OCI-LY7 (cell line): ENCODE results near the gene SLC8B1. TPM values are rescaled to one million over a fixed set of nuclear protein-coding genes. Genes with fewer than 3 reads are reported as not detected.

Experiments used
- BruUV-seq: library from RNA; stranded (reverse); fragments of 400-500 nt; replicated peaks from 2 replicates; lab custom pipeline; 2021; lab: Mats Ljungman, UMichigan
- CTCF ChIA-PET: fragments of 300-600 bp; sonication (Branson Sonifier 250); formaldehyde crosslinking; loops from one replicate; lab custom pipeline; 2022; ENCODE audit warnings: antibody characterized with exemption; ENCODE audit not compliant: unreplicated experiment; lab: Charles Lee
- POLR2A ChIA-PET: fragments of 300-600 bp; sonication (Branson Sonifier 250); formaldehyde crosslinking; loops from one replicate; lab custom pipeline; 2022; ENCODE audit warnings: antibody characterized with exemption; lab: Charles Lee
- DNase-seq: peaks from one replicate; pipeline ENCODE4 v3.0.0-alpha.2; 2015; ENCODE audit warnings: low spot score
- H2AFZ ChIP-seq: fragments of 200-600 bp; sonication (generic), shearing (Covaris generic); 2 replicates; pipeline ENCODE4 v1.6.1; 2014; ENCODE audit warnings: mild to moderate bottlenecking, antibody characterized with exemption, low read length, moderate library complexity
- H3K27ac ChIP-seq: fragments of 200-600 bp; sonication (generic); 2 replicates; pipeline ENCODE4 v1.5.1; 2014; ENCODE audit warnings: mixed run types, low read depth, mild to moderate bottlenecking, moderate library complexity, low read length, inconsistent platforms; ENCODE audit not compliant: poor library complexity, severe bottlenecking
- H3K36me3 ChIP-seq: fragments of 200-600 bp; sonication (generic); 2 replicates; pipeline ENCODE4 v1.6.1; 2014; ENCODE audit warnings: mild to moderate bottlenecking, antibody characterized with exemption, low read length, moderate library complexity, mixed read lengths; ENCODE audit not compliant: insufficient read depth
- H3K4me1 ChIP-seq: fragments of 200-600 bp; sonication (generic); 2 replicates; pipeline ENCODE4 v1.5.1; 2014; ENCODE audit warnings: mild to moderate bottlenecking, low read length; ENCODE audit not compliant: insufficient read depth, poor library complexity, severe bottlenecking
- H3K4me2 ChIP-seq: fragments of 200-600 bp; sonication (generic); 2 replicates; pipeline ENCODE4 v1.6.1; 2014; ENCODE audit warnings: mild to moderate bottlenecking, low read length
- H3K4me3 ChIP-seq: fragments of 200-600 bp; sonication (generic); 2 replicates; pipeline ENCODE4 v1.5.1; 2014; ENCODE audit warnings: mild to moderate bottlenecking, low read depth, low read length; ENCODE audit not compliant: poor library complexity, severe bottlenecking
- H3K79me2 ChIP-seq: fragments of 200-600 bp; sonication (generic); 2 replicates; pipeline ENCODE4 v1.6.1; 2016; ENCODE audit warnings: low read depth, mild to moderate bottlenecking, low read length, moderate library complexity, mixed read lengths; ENCODE audit not compliant: insufficient read depth
- H3K9me2 ChIP-seq: fragments of 200-600 bp; sonication (generic); 2 replicates; pipeline ENCODE4 v1.6.1; 2016; ENCODE audit warnings: mild to moderate bottlenecking, low read length, mixed read lengths; ENCODE audit not compliant: insufficient read depth
- H3K9me3 ChIP-seq: fragments of 200-600 bp; sonication (generic); 2 replicates; pipeline ENCODE4 v1.6.1; 2014; ENCODE audit warnings: mild to moderate bottlenecking, mixed run types, low read length, mixed read lengths
- H4K20me1 ChIP-seq: fragments of 200-600 bp; sonication (generic); 2 replicates; pipeline ENCODE4 v1.6.1; 2014; ENCODE audit warnings: mild to moderate bottlenecking, antibody characterized with exemption, low read length, moderate library complexity, mixed read lengths; ENCODE audit not compliant: insufficient read depth
- EZH2phosphoT487 ChIP-seq: fragments of 200-600 bp; sonication (generic); IDR thresholded peaks from 2 replicates; pipeline ENCODE4 v1.6.1; 2018; ENCODE audit warnings: low read depth, borderline replicate concordance, mild to moderate bottlenecking, mixed run types, antibody characterized with exemption, low read length, moderate library complexity, mixed read lengths
- intact Hi-C: fragments of 100-400 bp; cut with micrococcal nuclease; formaldehyde crosslinking; loops from one replicate; pipeline ENCODE4 v1.10.0; 2022; ENCODE audit not compliant: unreplicated experiment
- total RNA-seq, 2 experiments: library from RNA; depleted of rRNA in 1 of 2; stranded (reverse); fragments of >200 nt in 1 of 2; shearing (Covaris generic) in 1 of 2; gene quantifications; 2 replicates each; pipeline ENCODE4 v1.2.3, GENCODE V29; 2014 to 2022
- TF ChIP-seq, protein P1 (sequence below): fragments of 200-600 bp; sonication (generic); conservative IDR thresholded peaks from 2 replicates; pipeline ENCODE4 v1.5.1; 2014; ENCODE audit warnings: mild to moderate bottlenecking, antibody characterized with exemption, low read length, moderate library complexity, mixed read lengths

SLC8B1 gene
- total RNA-seq, 2 experiments from 2014 or later = 47.1 to 57.2 TPM

DNA sequence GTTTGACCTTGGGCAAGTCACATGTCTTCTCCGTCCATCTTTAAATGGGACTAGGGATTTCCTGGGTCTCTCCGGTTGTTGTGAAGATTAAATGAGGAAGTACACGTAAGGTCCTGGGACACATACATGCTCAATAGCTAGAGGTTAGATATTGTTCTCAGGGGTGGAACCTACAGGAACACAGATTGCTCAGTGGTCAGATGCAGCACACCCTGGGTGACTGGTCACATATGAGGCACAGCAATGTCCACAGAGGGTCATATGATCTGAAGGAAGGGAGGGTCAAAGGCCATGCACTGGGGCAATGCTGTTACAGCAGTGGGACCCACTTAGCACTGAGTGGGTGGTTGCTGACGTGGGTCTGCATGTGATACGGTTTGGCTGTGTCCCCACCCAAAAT is 11.4 kb upstream of the SLC8B1 start:
- intact Hi-C loops = no loop called here
- Histone ChIP-seq H3K79me2 (no peaks in the 10 kb centered on the region), H4K20me1 (no peaks in the 10 kb centered on the region), H3K27ac (no peak overlapping the region), H3K36me3 (no peaks in the 10 kb centered on the region), H3K4me3 (no peak overlapping the region), H3K4me1 (no peaks in the 10 kb centered on the region), H3K9me2 (no peaks in the 10 kb centered on the region), H3K4me2 (no peak overlapping the region), H3K9me3 (no peaks in the 10 kb centered on the region), H2AFZ (no peak overlapping the region)
- ChIA-PET POLR2A (interaction anchor here (0.6 to 2.2 kb wide), 4 partner anchors 10 to 17 kb away, joined by 3 to 6 read pairs (median 5); partner anchors contain the start of gene SLC8B1), CTCF (no interaction called here)
- BruUV-seq = no TSS peak
- DNase-seq = no peak
- TF ChIP-seq, protein P1, sequence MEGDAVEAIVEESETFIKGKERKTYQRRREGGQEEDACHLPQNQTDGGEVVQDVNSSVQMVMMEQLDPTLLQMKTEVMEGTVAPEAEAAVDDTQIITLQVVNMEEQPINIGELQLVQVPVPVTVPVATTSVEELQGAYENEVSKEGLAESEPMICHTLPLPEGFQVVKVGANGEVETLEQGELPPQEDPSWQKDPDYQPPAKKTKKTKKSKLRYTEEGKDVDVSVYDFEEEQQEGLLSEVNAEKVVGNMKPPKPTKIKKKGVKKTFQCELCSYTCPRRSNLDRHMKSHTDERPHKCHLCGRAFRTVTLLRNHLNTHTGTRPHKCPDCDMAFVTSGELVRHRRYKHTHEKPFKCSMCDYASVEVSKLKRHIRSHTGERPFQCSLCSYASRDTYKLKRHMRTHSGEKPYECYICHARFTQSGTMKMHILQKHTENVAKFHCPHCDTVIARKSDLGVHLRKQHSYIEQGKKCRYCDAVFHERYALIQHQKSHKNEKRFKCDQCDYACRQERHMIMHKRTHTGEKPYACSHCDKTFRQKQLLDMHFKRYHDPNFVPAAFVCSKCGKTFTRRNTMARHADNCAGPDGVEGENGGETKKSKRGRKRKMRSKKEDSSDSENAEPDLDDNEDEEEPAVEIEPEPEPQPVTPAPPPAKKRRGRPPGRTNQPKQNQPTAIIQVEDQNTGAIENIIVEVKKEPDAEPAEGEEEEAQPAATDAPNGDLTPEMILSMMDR = no peak
- TF ChIP-seq EZH2phosphoT487 = no peak

DNA sequence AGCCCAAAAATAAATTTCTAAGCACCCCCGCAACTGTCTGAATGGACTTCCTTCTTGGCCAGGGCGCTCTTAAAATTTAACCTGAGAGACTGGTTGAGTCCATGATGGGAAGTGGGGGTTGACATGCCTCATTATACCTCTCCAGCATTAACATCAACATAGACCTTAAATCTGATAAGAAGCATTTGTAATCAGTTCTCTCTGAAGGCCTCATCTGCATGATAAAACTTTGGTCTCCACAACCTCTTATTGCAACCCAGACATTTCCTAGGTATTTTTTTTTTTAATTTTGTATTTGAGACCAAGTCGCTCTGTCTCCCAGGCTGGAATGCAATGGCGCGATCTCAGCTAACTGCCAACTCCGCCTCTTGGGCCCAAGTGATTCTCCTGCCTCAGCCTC is 10.4 kb upstream of the SLC8B1 start:
- no peak overlapping the region for H2AFZ ChIP-seq
- ChIA-PET POLR2A (interaction anchor here (0.7 to 1.6 kb wide), 2 partner anchors 13 to 590 kb away, joined by 3 to 5 read pairs; no protein-coding TSS in a partner anchor), CTCF (no interaction called here)
- H3K4me1 ChIP-seq = no peaks in the 10 kb centered on the region
- no peaks in the 10 kb centered on the region for H3K9me3 ChIP-seq
- H3K4me3 ChIP-seq = no peak overlapping the region
- TF ChIP-seq, protein P1 = no peak
- no peak for TF ChIP-seq EZH2phosphoT487
- no peaks in the 10 kb centered on the region for H4K20me1 ChIP-seq
- no TSS peak for BruUV-seq
- DNase-seq = no peak
- H3K27ac ChIP-seq = no peak overlapping the region
- H3K9me2 ChIP-seq = no peaks in the 10 kb centered on the region
- H3K79me2 ChIP-seq = no peaks in the 10 kb centered on the region
- intact Hi-C loops = no loop called here
- no peaks in the 10 kb centered on the region for H3K36me3 ChIP-seq
- no peak overlapping the region for H3K4me2 ChIP-seq

DNA sequence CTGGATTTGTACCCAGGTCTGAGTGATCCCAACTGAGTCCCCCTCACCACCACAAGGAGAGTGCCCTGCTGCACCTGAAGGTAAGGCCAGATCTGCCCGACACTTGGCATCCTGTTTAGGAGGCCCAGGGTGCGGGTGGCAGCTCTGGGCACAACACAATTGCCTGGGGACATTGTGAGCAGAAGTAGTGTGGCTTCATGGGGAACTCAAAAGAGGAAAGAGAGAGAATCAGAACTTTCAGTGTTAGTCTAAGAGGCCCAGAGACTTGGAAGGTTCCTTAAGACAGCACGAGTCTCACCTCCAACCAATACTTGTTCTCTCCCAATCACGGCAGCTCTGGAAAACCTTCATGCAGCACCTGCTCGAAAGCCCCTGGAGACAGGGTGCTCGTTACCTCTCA is 6.6 kb upstream of the SLC8B1 start:
- CTCF ChIA-PET = no interaction called here
- H2AFZ ChIP-seq = no peak overlapping the region
- intact Hi-C loops = no loop called here

More for the DNA sequence above, 6.6 kb upstream of the SLC8B1 start:
- TF ChIP-seq, protein P1 = no peak
- TF ChIP-seq EZH2phosphoT487 = no peak
- H3K4me2 ChIP-seq = no peak overlapping the region
- no peaks in the 10 kb centered on the region for H3K9me2 ChIP-seq
- H4K20me1 ChIP-seq = no peaks in the 10 kb centered on the region
- H3K4me3 ChIP-seq = no peak overlapping the region
- no peaks in the 10 kb centered on the region for H3K4me1 ChIP-seq
- no peak for DNase-seq
- POLR2A ChIA-PET = no interaction called here
- H3K9me3 ChIP-seq = no peaks in the 10 kb centered on the region
- BruUV-seq = no TSS peak
- no peak overlapping the region for H3K27ac ChIP-seq
- H3K79me2 ChIP-seq = no peaks in the 10 kb centered on the region
- no peaks in the 10 kb centered on the region for H3K36me3 ChIP-seq
